ENCODE measurements around the gene ANKRD11. TPM values are rescaled to one million over a fixed set of nuclear protein-coding genes. Genes with fewer than 3 reads are reported as not detected.
"Not testable (repeated sequence)": the region's sequence is repeated elsewhere in the genome, so short reads cannot be mapped to it uniquely, and the experiment has no call there.

Gene ANKRD11
- total RNA-seq, 1 donor from 2014 or later: 164 TPM

DNA sequence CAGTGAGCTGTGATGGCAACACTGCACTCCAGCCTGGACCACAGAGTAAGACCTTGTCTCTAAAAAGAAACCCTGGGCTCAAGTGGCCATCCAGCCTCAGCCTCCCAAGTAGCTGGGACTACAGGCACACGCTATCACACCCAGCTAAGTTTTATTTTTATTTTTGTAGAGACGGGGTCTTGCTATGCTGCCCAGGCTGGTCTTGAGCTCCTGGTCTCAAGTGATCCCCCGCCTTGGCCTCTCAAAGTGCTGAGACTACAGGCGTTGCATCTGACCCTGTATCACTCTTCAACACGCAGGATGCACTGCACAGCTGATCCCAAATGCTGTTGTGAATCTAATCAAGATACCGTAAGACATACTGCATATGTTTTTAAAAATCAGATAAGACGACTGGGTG, 23.0 kb downstream of the ANKRD11 start:
- H3K9me3 Mint-ChIP-seq: no peaks in the 10 kb centered on the region
- DNase-seq (ENCODE audit: low read depth, low spot score): no peak
- no peaks in the 10 kb centered on the region for H3K36me3 Mint-ChIP-seq (ENCODE audit: low read depth)
- H3K27me3 Mint-ChIP-seq (ENCODE audit: low read depth): no peaks in the 10 kb centered on the region
- TF ChIP-seq, protein P1, sequence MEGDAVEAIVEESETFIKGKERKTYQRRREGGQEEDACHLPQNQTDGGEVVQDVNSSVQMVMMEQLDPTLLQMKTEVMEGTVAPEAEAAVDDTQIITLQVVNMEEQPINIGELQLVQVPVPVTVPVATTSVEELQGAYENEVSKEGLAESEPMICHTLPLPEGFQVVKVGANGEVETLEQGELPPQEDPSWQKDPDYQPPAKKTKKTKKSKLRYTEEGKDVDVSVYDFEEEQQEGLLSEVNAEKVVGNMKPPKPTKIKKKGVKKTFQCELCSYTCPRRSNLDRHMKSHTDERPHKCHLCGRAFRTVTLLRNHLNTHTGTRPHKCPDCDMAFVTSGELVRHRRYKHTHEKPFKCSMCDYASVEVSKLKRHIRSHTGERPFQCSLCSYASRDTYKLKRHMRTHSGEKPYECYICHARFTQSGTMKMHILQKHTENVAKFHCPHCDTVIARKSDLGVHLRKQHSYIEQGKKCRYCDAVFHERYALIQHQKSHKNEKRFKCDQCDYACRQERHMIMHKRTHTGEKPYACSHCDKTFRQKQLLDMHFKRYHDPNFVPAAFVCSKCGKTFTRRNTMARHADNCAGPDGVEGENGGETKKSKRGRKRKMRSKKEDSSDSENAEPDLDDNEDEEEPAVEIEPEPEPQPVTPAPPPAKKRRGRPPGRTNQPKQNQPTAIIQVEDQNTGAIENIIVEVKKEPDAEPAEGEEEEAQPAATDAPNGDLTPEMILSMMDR (conservative IDR thresholded peaks at IDR 0.05): no peak
- peaks cover 47% of the 10 kb centered on the region for H3K4me1 Mint-ChIP-seq
- no peak overlapping the region for H3K4me3 Mint-ChIP-seq
- no peak overlapping the region for H3K27ac Mint-ChIP-seq (ENCODE audit: unreplicated experiment)

DNA sequence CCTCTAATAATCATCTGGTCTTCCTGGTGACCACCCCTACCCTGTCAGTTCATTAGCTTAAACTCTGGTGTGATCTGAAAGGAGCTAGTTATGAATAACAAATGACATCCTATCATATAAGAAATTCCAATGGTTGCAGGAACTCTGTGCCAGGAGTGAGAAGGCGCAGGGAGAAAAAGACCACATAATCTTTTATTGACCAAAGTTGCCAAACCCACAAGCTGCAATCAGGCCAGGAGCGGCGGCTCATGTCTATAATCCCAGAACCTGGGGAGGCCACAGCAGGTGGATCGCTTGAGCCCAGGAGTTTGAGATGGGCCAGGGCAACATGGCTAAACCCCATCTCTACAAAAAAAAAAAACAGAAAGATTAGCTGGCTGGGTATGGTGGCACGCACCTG, 23.4 kb downstream of the ANKRD11 start:
- Mint-ChIP-seq H3K36me3 (ENCODE audit: low read depth) (no peaks in the 10 kb centered on the region), H3K4me3 (peak overlapping the region; percentile 57), H3K9me3 (no peaks in the 10 kb centered on the region), H3K27me3 (ENCODE audit: low read depth) (no peaks in the 10 kb centered on the region), H3K27ac (ENCODE audit: unreplicated experiment) (no peak overlapping the region), H3K4me1 (peaks cover 42% of the 10 kb centered on the region)
- TF ChIP-seq, protein P1 (conservative IDR thresholded peaks at IDR 0.05): no peak
- DNase-seq (ENCODE audit: low read depth, low spot score): no peak

DNA sequence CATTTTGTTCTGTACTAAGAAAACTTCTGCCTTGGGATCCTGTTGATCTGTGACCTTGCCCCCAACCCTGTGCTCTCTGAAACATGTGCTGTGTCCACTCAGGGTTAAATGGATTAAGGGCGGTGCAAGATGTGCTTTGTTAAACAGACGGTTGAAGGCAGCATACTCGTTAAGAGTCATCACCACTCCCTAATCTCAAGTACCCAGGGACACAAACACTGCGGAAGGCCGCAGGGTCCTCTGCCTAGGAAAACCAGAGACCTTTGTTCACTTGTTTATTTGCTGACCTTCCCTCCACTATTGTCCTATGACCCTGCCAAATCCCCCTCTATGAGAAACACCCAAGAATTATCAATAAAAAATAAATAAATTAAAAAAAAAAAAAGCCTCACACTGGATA, 27.0 kb downstream of the ANKRD11 start:
- not testable (repeated sequence) for H3K27me3 Mint-ChIP-seq (ENCODE audit: low read depth); H3K27ac Mint-ChIP-seq (ENCODE audit: unreplicated experiment); DNase-seq (ENCODE audit: low read depth, low spot score); H3K4me3 Mint-ChIP-seq; H3K9me3 Mint-ChIP-seq
- Mint-ChIP-seq H3K4me1 (peaks cover 53% of the 10 kb centered on the region), H3K36me3 (ENCODE audit: low read depth) (peaks cover 12% of the 10 kb centered on the region)

DNA sequence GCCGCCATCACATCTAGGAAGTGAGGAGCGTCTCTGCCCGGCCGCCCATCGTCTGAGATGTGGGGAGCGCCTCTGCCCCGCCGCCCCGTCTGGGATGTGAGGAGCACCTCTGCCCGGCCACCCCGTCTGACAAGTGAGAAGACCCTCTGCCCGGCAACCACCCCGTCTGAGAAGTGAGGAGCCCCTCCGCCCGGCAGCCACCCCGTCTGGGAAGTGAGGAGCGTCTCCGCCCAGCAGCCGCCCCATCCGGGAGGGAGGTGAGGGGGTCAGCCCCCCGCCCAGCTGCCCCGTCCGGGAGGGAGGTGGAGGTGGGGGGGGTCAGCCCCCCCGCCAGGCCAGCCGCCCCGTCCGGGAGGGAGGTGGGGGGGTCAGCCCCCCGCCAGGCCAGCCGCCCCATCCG, 27.7 kb downstream of the ANKRD11 start:
- not testable (repeated sequence) for H3K27me3 Mint-ChIP-seq (ENCODE audit: low read depth)

DNA sequence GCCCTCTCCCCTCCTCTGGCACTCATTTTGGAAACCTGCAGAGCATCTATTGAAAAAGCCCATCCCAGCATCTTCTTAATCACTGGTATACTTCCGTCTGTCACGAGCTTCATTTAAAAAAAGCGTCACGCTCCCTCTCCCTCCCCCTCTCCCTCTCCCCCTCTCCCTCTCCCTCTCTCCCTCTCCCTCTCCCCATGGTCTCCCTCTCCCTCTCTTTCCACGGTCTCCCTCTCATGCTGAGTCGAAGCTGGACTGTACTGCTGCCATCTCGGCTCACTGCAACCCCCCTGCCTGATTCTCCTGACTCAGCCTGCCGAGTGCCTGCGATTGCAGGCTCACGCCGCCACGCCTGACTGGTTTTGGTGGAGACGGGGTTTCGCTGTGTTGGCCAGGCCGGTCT, 28.5 kb downstream of the ANKRD11 start:
- DNase-seq (ENCODE audit: low read depth, low spot score); H3K27me3 Mint-ChIP-seq (ENCODE audit: low read depth); H3K4me3 Mint-ChIP-seq; H3K9me3 Mint-ChIP-seq; H3K27ac Mint-ChIP-seq (ENCODE audit: unreplicated experiment): not testable (repeated sequence)
- peaks cover 12% of the 10 kb centered on the region for H3K36me3 Mint-ChIP-seq (ENCODE audit: low read depth)
- H3K4me1 Mint-ChIP-seq: peaks cover 45% of the 10 kb centered on the region

More for the DNA sequence above, 27.7 kb downstream of the ANKRD11 start:
- H3K9me3 Mint-ChIP-seq; H3K27ac Mint-ChIP-seq (ENCODE audit: unreplicated experiment); DNase-seq (ENCODE audit: low read depth, low spot score); H3K4me3 Mint-ChIP-seq: not testable (repeated sequence)
- peaks cover 12% of the 10 kb centered on the region for H3K36me3 Mint-ChIP-seq (ENCODE audit: low read depth)
- peaks cover 52% of the 10 kb centered on the region for H3K4me1 Mint-ChIP-seq

DNA sequence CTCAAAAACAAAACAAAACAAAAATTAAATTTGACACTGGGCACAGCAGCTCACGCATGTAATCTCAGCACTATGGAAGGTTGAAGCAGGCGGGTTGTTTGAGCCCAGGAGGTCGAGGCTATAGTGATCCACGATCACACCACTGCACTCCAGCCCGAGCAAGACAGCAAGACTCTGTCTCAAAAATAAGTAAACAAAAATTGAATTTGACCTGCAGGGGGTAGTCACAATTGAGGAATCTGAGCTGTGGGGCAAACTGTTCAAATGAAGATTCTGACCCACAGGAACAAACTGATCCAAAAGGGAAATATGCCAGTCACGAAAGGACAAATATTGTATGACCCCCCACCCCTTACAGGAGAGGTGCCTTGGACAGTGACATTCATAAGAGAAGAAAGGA, 29.8 kb downstream of the ANKRD11 start:
- TF ChIP-seq, protein P1 (conservative IDR thresholded peaks at IDR 0.05): no peak
- H3K36me3 Mint-ChIP-seq (ENCODE audit: low read depth): peaks cover 15% of the 10 kb centered on the region
- H3K27ac Mint-ChIP-seq (ENCODE audit: unreplicated experiment): no peak overlapping the region
- H3K4me3 Mint-ChIP-seq: peak overlapping the region; percentile 15
- DNase-seq (ENCODE audit: low read depth, low spot score): no peak
- peaks cover 2% of the 10 kb centered on the region for H3K9me3 Mint-ChIP-seq
- no peaks in the 10 kb centered on the region for H3K27me3 Mint-ChIP-seq (ENCODE audit: low read depth)
- H3K4me1 Mint-ChIP-seq: peaks cover 36% of the 10 kb centered on the region

DNA sequence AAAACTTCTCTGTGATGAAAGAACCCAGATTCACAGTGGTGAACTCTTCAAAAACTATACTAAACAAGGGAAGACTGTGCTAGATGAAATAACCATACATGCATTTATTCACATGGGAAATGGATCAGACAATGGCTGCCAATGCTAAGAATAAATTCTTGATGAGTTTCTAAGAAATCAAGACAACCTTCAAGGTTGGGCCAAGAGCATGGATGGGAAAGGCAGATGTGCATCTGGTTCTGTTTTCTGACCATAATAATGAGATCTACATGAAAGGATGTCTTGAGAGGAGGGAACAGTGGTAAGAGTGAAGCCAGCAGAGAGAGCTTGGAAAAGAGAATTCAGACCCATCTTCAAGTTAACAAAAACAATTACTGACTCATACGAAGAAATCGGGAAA, 31.4 kb downstream of the ANKRD11 start:
- no peak overlapping the region for H3K4me3 Mint-ChIP-seq
- H3K27ac Mint-ChIP-seq (ENCODE audit: unreplicated experiment): no peak overlapping the region
- H3K36me3 Mint-ChIP-seq (ENCODE audit: low read depth): peaks cover 15% of the 10 kb centered on the region
- DNase-seq (ENCODE audit: low read depth, low spot score): no peak
- H3K27me3 Mint-ChIP-seq (ENCODE audit: low read depth): no peaks in the 10 kb centered on the region
- TF ChIP-seq, protein P1 (conservative IDR thresholded peaks at IDR 0.05): no peak
- peaks cover 2% of the 10 kb centered on the region for H3K9me3 Mint-ChIP-seq
- peaks cover 27% of the 10 kb centered on the region for H3K4me1 Mint-ChIP-seq
